Common myeloid progenitor, CD34-positive (primary cell): ENCODE measurements around the gene KRT81.
"Not testable (repeated sequence)": the region's sequence is repeated elsewhere in the genome, so short reads cannot be mapped to it uniquely, and the experiment has no call there.

Experiments
- CTCF ChIA-PET: fragments of 350-600 bp; sonication (Branson Sonifier 250); formaldehyde crosslinking; loops from one replicate; lab custom pipeline; 2021; ENCODE audit warnings: antibody characterized with exemption; lab: Charles Lee
- POLR2A ChIA-PET: fragments of 350-600 bp; sonication (Branson Sonifier 250); formaldehyde crosslinking; loops from one replicate; lab custom pipeline; 2021; ENCODE audit warnings: antibody characterized with exemption; lab: Charles Lee
- DNase-seq, 3 donors: peaks; one replicate each; pipeline versions ENCODE4 v3.0.0 to v3.0.0-alpha.2; 2013
- H3K27ac ChIP-seq, 2 experiments: 1 replicate in 1 of 2; 2 replicates in 1 of 2; pipeline ENCODE4 v1.7.0; 2013; ENCODE audit warnings: inconsistent platforms in 2 of 2, low read length in 2 of 2, mild to moderate bottlenecking in 2 of 2, low read depth in 1 of 2, moderate library complexity in 1 of 2; ENCODE audit not compliant: severe bottlenecking in 2 of 2, insufficient read depth in 1 of 2, poor library complexity in 1 of 2
- H3K27me3 ChIP-seq, 5 experiments: replicated peaks in 2 of 5; 1 replicate in 3 of 5; 2 replicates in 2 of 5; pipeline versions ENCODE4 v1.6.1 to v1.7.0; 2013; ENCODE audit warnings: low read length in 4 of 5, mild to moderate bottlenecking in 2 of 5, moderate library complexity in 2 of 5, inconsistent platforms in 1 of 5; ENCODE audit not compliant: insufficient read depth in 5 of 5, control insufficient read depth in 4 of 5
- H3K36me3 ChIP-seq, 4 experiments: 1 replicate in 2 of 4; 2 replicates in 2 of 4; pipeline versions ENCODE4 v1.6.1 to v1.7.0; 2013; ENCODE audit warnings: low read length in 3 of 4, control low read depth in 1 of 4, mild to moderate bottlenecking in 1 of 4; ENCODE audit not compliant: control insufficient read depth in 4 of 4, insufficient read depth in 4 of 4
- H3K4me1 ChIP-seq, 4 experiments: 1 replicate in 3 of 4; 2 replicates in 1 of 4; pipeline versions ENCODE4 v1.6.1 to v1.7.1; 2013; ENCODE audit warnings: low read length in 3 of 4, mild to moderate bottlenecking in 3 of 4, control low read depth in 1 of 4, inconsistent platforms in 1 of 4, moderate library complexity in 1 of 4; ENCODE audit not compliant: control insufficient read depth in 4 of 4, insufficient read depth in 4 of 4; ENCODE audit errors: control extremely low read depth in 1 of 4
- H3K4me3 ChIP-seq, 7 experiments: 1 replicate in 4 of 7; 2 replicates in 3 of 7; pipeline versions ENCODE4 v1.5.1 to v1.7.0; 2013; ENCODE audit warnings: mild to moderate bottlenecking in 7 of 7, low read length in 6 of 7, moderate library complexity in 6 of 7, inconsistent platforms in 2 of 7, low read depth in 2 of 7, control low read depth in 1 of 7; ENCODE audit not compliant: insufficient read depth in 4 of 7, control insufficient read depth in 1 of 7; ENCODE audit errors: extremely low read depth in 1 of 7
- H3K9me3 ChIP-seq, 5 experiments: 1 replicate in 4 of 5; 2 replicates in 1 of 5; pipeline versions ENCODE4 v1.6.1 to v1.7.1; 2013; ENCODE audit warnings: low read length in 4 of 5, mild to moderate bottlenecking in 2 of 5, inconsistent platforms in 1 of 5, low read depth in 1 of 5, moderate library complexity in 1 of 5; ENCODE audit not compliant: control insufficient read depth in 4 of 5, insufficient read depth in 2 of 5; ENCODE audit errors: control extremely low read depth in 1 of 5
- WGBS: methylation state at CpG from one replicate; pipeline ENCODE4 v1.1.5; 2013; ENCODE audit not compliant: insufficient coverage; 5-methylcytosine and 5-hydroxymethylcytosine counted together

The KRT81 gene

GRCh38 chr12:52301721-52302120 lies 10.4 kb upstream of the KRT81 start:
- DNase-seq, POLR2A ChIA-PET, H3K27me3 ChIP-seq, H3K27ac ChIP-seq, H3K36me3 ChIP-seq, CTCF ChIA-PET, H3K4me3 ChIP-seq, H3K9me3 ChIP-seq: not testable (repeated sequence)
- 94% methylated on average over 12 of the region's 31 CpGs for WGBS
- peaks cover 0 to 15% (median 10%) of the 10 kb centered on the region in 4 experiments for H3K4me1 ChIP-seq

- ChIA-PET CTCF (no interaction called here), POLR2A (no interaction called here)
- Histone ChIP-seq H3K36me3 (no peaks in the 10 kb centered on the region), H3K4me3 (no peak overlapping the region), H3K27me3 (peaks cover 0 to 2% (median 0%) of the 10 kb centered on the region in 5 experiments), H3K4me1 (peaks cover 0 to 15% (median 10%) of the 10 kb centered on the region in 4 experiments), H3K27ac (no peak overlapping the region), H3K9me3 (no peaks in the 10 kb centered on the region)
- WGBS: 93% methylated on average over 8 of the region's 14 CpGs
- DNase-seq: no peak
Observed at GRCh38 chr12:52300796-52301691, 9.7 kb upstream of the KRT81 start.

- ChIA-PET CTCF (interaction anchor here (1.0 to 2.5 kb wide), 2 partner anchors 8 to 18 kb away, joined by 3 to 10 read pairs; no protein-coding TSS in a partner anchor), POLR2A (no interaction called here)
- H3K36me3 ChIP-seq: no peaks in the 10 kb centered on the region
- no peaks in the 10 kb centered on the region for H3K9me3 ChIP-seq
- H3K4me3 ChIP-seq: no peak overlapping the region
- 83% methylated on average over 2 of the region's 4 CpGs for WGBS
- DNase-seq: no peak
- peaks cover 0 to 10% (median 0%) of the 10 kb centered on the region in 4 experiments for H3K4me1 ChIP-seq
- no peak overlapping the region for H3K27ac ChIP-seq
- H3K27me3 ChIP-seq: no peaks in the 10 kb centered on the region
Observed at GRCh38 chr12:52298677-52299190, 7.4 kb upstream of the KRT81 start.

GRCh38 chr12:52296572-52297215 lies 5.4 kb upstream of the KRT81 start:
- ChIA-PET POLR2A (no interaction called here), CTCF (interaction anchor here (0.7 to 2.5 kb wide), 6 partner anchors 10 to 998 kb away, joined by 3 to 10 read pairs (median 4); no protein-coding TSS in a partner anchor)
- H3K4me3 ChIP-seq: no peak overlapping the region
- H3K27ac ChIP-seq: no peak overlapping the region
- peaks cover 0 to 3% (median under 1%) of the 10 kb centered on the region in 5 experiments for H3K27me3 ChIP-seq
- no peaks in the 10 kb centered on the region for H3K9me3 ChIP-seq
- 94% methylated on average over 5 of the region's 5 CpGs for WGBS
- DNase-seq: no peak
- H3K4me1 ChIP-seq: peaks cover 0 to 10% (median 0%) of the 10 kb centered on the region in 4 experiments
- H3K36me3 ChIP-seq: no peaks in the 10 kb centered on the region

- no peak overlapping the region for H3K27ac ChIP-seq
- H3K4me3 ChIP-seq: no peak overlapping the region
- H3K9me3 ChIP-seq: no peaks in the 10 kb centered on the region
- H3K4me1 ChIP-seq: peaks cover 0 to 10% (median 0%) of the 10 kb centered on the region in 4 experiments
- peaks cover 0 to 8% (median 2%) of the 10 kb centered on the region in 5 experiments for H3K27me3 ChIP-seq
- no peaks in the 10 kb centered on the region for H3K36me3 ChIP-seq
- peak in 2 of 3 donors; percentile 47 to 57 for DNase-seq
- ChIA-PET POLR2A (no interaction called here), CTCF (interaction anchor here (0.7 to 5.0 kb wide), 9 partner anchors 10 to 130 kb away, joined by 3 to 32 read pairs (median 4); no protein-coding TSS in a partner anchor)
- 93% methylated on average over 1 of the region's 1 CpG for whole genome bisulfite sequencing
Observed at GRCh38 chr12:52295663-52296062, 4.3 kb upstream of the KRT81 start.

GRCh38 chr12:52294803-52295202 lies 3.5 kb upstream of the KRT81 start:
- no CpG with 5 or more reads among the region's 1 CpG for WGBS
- Histone ChIP-seq H3K4me1 (peaks cover 0 to 10% (median 0%) of the 10 kb centered on the region in 4 experiments), H3K9me3 (no peaks in the 10 kb centered on the region), H3K27ac (no peak overlapping the region), H3K27me3 (peaks cover 0 to 8% (median 2%) of the 10 kb centered on the region in 5 experiments), H3K36me3 (no peaks in the 10 kb centered on the region), H3K4me3 (no peak overlapping the region)
- ChIA-PET CTCF (interaction anchor here (0.7 to 5.0 kb wide), 11 partner anchors 11 to 137 kb away, joined by 3 to 32 read pairs (median 4); no protein-coding TSS in a partner anchor), POLR2A (no interaction called here)
- no peak for DNase-seq
